PC-3 (cell line): ENCODE data around the gene SPDEF. TPM values are rescaled to one million over a fixed set of nuclear protein-coding genes. Genes with fewer than 3 reads are reported as not detected.

Experiments
- ATAC-seq: fragments of 200-7000 bp; cut with Tn5 transposase; 2 replicates; pipeline ENCODE4 v1.9.1; 2020; ENCODE audit warnings: mild to moderate bottlenecking, moderate library complexity
- BruUV-seq: library from RNA; stranded (reverse); fragments of 400-500 nt; replicated peaks from 2 replicates; lab custom pipeline; 2021; lab: Mats Ljungman, UMichigan
- CTCF ChIA-PET: fragments of 300-600 bp; sonication (Branson Sonifier 250); formaldehyde crosslinking; loops from one replicate; lab custom pipeline; 2022; ENCODE audit warnings: antibody characterized with exemption; lab: Charles Lee
- POLR2A ChIA-PET: fragments of 300-600 bp; sonication (Branson Sonifier 250); formaldehyde crosslinking; loops from one replicate; lab custom pipeline; 2022; ENCODE audit warnings: antibody characterized with exemption; ENCODE audit not compliant: unreplicated experiment; lab: Charles Lee
- DNase-seq: peaks from one replicate; pipeline ENCODE4 v3.0.0-alpha.2; 2015
- H2AFZ ChIP-seq: fragments of 300-600 bp; sonication (generic); 2 replicates; pipeline ENCODE4 v1.6.0; 2016; ENCODE audit warnings: antibody characterized with exemption, low read length
- H3F3A ChIP-seq: fragments of 300-600 bp; sonication (generic); one replicate; pipeline ENCODE4 v1.6.0; 2017; ENCODE audit warnings: antibody characterized with exemption, low read length, control low read depth, mild to moderate bottlenecking; ENCODE audit not compliant: unreplicated experiment
- H3K27ac ChIP-seq: fragments of 300-600 bp; sonication (generic); 2 replicates; pipeline ENCODE4 v1.5.1; 2016; ENCODE audit warnings: mild to moderate bottlenecking, low read length
- H3K27me3 ChIP-seq: fragments of 300-600 bp; sonication (generic); 2 replicates; pipeline ENCODE4 v1.6.1; 2016; ENCODE audit warnings: low read length, mixed read lengths
- H3K36me3 ChIP-seq: fragments of 300-600 bp; sonication (generic); 2 replicates; pipeline ENCODE4 v1.6.1; 2016; ENCODE audit warnings: low read depth, mixed run types, low read length, mixed read lengths
- H3K4me1 ChIP-seq: fragments of 300-600 bp; sonication (generic); 2 replicates; pipeline ENCODE4 v1.5.1; 2016; ENCODE audit warnings: low read length; ENCODE audit not compliant: insufficient read depth
- H3K4me2 ChIP-seq: fragments of 300-600 bp; sonication (generic); 2 replicates; pipeline ENCODE4 v1.6.0; 2016; ENCODE audit warnings: low read length
- H3K4me3 ChIP-seq: fragments of 300-600 bp; sonication (generic); 2 replicates; pipeline ENCODE4 v1.5.1; 2016; ENCODE audit warnings: mild to moderate bottlenecking, low read length, mixed read lengths
- H3K79me2 ChIP-seq: fragments of 300-600 bp; sonication (generic); 2 replicates; pipeline ENCODE4 v1.6.1; 2017; ENCODE audit warnings: low read length, mixed read lengths
- H3K9ac ChIP-seq: fragments of 300-600 bp; sonication (generic); 2 replicates; pipeline ENCODE4 v1.6.0; 2016; ENCODE audit warnings: mild to moderate bottlenecking, low read length
- H3K9me2 ChIP-seq: fragments of 300-600 bp; sonication (generic); replicated peaks from 2 replicates; pipeline ENCODE4 v1.6.1; 2016; ENCODE audit warnings: mixed run types, low read length, mixed read lengths
- H3K9me3 ChIP-seq: fragments of 300-600 bp; sonication (generic); 2 replicates; pipeline ENCODE4 v1.6.1; 2016; ENCODE audit warnings: low read length, mixed read lengths
- H4K20me1 ChIP-seq: fragments of 300-600 bp; sonication (generic); 2 replicates; pipeline ENCODE4 v1.6.1; 2016; ENCODE audit warnings: low read length, mixed read lengths
- CTCF ChIP-seq: fragments of 300-600 bp; sonication (generic); conservative IDR thresholded peaks from 2 replicates; pipeline ENCODE4 v1.5.1; 2017; ENCODE audit warnings: antibody characterized with exemption, low read depth, mild to moderate bottlenecking, low read length
- EZH2 ChIP-seq: fragments of 300-600 bp; sonication (generic); IDR thresholded peaks from one replicate; pipeline ENCODE4 v1.6.1; 2017; ENCODE audit warnings: antibody characterized with exemption, mild to moderate bottlenecking, low read length; ENCODE audit not compliant: unreplicated experiment
- EZH2phosphoT487 ChIP-seq: fragments of 300-600 bp; sonication (generic); IDR thresholded peaks from 2 replicates; pipeline ENCODE4 v1.6.1; 2018; ENCODE audit warnings: mild to moderate bottlenecking, antibody characterized with exemption, low read length, borderline replicate concordance
- intact Hi-C: fragments of 100-400 bp; cut with micrococcal nuclease; formaldehyde crosslinking; loops from 2 replicates; pipeline ENCODE4 v1.9.0; 2023
- total RNA-seq: library from RNA; depleted of rRNA; stranded (reverse); fragments of >200 nt; gene quantifications from 2 replicates; pipeline ENCODE4 v1.2.3, GENCODE V29; 2014

The SPDEF gene
- total RNA-seq, 1 experiment from 2014 or later = 190 TPM

GRCh38 chr6:34571388-34571787 lies 15.3 kb upstream of the SPDEF start:
- Histone ChIP-seq H3K4me1 (no peaks in the 10 kb centered on the region), H3K9me2 (no peaks in the 10 kb centered on the region), H3K27me3 (no peaks in the 10 kb centered on the region), H3K27ac (no peak overlapping the region), H3K4me3 (no peak overlapping the region), H2AFZ (no peak overlapping the region), H3K4me2 (no peak overlapping the region), H4K20me1 (no peaks in the 10 kb centered on the region), H3K9me3 (no peaks in the 10 kb centered on the region), H3K79me2 (no peaks in the 10 kb centered on the region), H3K9ac (no peak overlapping the region), H3F3A (no peaks in the 10 kb centered on the region), H3K36me3 (no peaks in the 10 kb centered on the region)
- TF ChIP-seq CTCF = no peak
- TF ChIP-seq EZH2 = no peak
- ATAC-seq (no peak), DNase-seq (no peak)
- ChIA-PET POLR2A (no interaction called here), CTCF (no interaction called here)
- BruUV-seq = no TSS peak
- intact Hi-C loops = no loop called here

GRCh38 chr6:34570066-34570833 lies 14.1 kb upstream of the SPDEF start:
- H3F3A ChIP-seq = no peaks in the 10 kb centered on the region
- no peaks in the 10 kb centered on the region for H4K20me1 ChIP-seq
- ChIA-PET CTCF (no interaction called here), POLR2A (no interaction called here)
- no peak overlapping the region for H3K4me3 ChIP-seq
- no peak overlapping the region for H3K4me2 ChIP-seq
- no peak for DNase-seq
- ATAC-seq = no peak
- H3K36me3 ChIP-seq = no peaks in the 10 kb centered on the region
- H2AFZ ChIP-seq = no peak overlapping the region
- intact Hi-C loops = no loop called here
- no peaks in the 10 kb centered on the region for H3K9me3 ChIP-seq
- no peak overlapping the region for H3K9ac ChIP-seq
- no peaks in the 10 kb centered on the region for H3K4me1 ChIP-seq
- H3K27ac ChIP-seq = no peak overlapping the region
- TF ChIP-seq EZH2 (no peak), EZH2phosphoT487 (no peak), CTCF (no peak)
- no peaks in the 10 kb centered on the region for H3K79me2 ChIP-seq
- H3K27me3 ChIP-seq = no peaks in the 10 kb centered on the region
- no peaks in the 10 kb centered on the region for H3K9me2 ChIP-seq
- no TSS peak for BruUV-seq

- Histone ChIP-seq H2AFZ (no peak overlapping the region), H3F3A (no peaks in the 10 kb centered on the region), H3K27me3 (no peaks in the 10 kb centered on the region), H3K4me3 (no peak overlapping the region), H3K27ac (no peak overlapping the region), H3K9me2 (no peaks in the 10 kb centered on the region), H3K79me2 (no peaks in the 10 kb centered on the region), H3K36me3 (no peaks in the 10 kb centered on the region), H4K20me1 (no peaks in the 10 kb centered on the region), H3K9me3 (no peaks in the 10 kb centered on the region), H3K4me2 (no peak overlapping the region), H3K4me1 (no peaks in the 10 kb centered on the region), H3K9ac (no peak overlapping the region)
- BruUV-seq = no TSS peak
- ATAC-seq = no peak
- no peak for TF ChIP-seq EZH2
- no peak for TF ChIP-seq CTCF
- no peak for TF ChIP-seq EZH2phosphoT487
- intact Hi-C loops = no loop called here
- CTCF ChIA-PET = no interaction called here
- POLR2A ChIA-PET = no interaction called here
- DNase-seq = no peak
These were observed 13.3 kb upstream of the SPDEF start for GRCh38 chr6:34569361-34569973.
